GDM1 (cell line): ENCODE results near the gene SLC38A8.

Source experiments
- DNase-seq: peaks from one replicate; lab custom pipeline; 2025; lab: John Stamatoyannopoulos, UW

Gene SLC38A8

DNA sequence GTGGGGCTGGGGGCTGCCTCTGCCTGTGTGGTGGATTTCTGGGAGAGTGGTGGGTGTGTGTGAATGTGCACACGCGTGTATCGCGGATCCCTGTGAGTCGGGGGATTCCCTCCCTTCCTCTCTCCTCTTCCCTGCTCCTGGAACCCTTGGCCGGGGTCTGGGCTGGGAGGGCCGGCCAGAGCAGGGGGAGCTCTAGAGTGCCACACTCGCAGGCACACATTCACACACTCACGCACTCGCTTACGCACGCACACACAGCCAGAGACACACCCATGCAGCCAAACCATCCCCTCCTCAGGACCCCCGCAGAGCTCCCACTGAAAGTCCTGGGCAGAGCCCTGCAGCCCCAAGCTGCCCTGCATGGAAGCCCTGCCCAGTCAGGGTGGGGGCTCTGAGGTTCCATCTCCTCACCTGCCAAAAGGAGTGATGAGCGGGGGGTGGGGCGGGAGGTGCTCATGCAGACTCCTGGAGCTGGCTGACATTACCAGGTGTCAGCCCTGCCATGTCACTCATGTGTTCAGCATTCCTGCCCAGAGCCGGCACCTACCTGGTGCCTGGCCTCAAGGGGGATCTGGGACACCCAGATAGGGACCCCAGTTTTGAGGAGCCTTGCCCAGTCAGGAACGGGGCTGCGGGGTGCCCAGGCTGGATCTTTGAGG lies 72.7 kb downstream of the SLC38A8 start:
- no peak for DNase-seq

DNA sequence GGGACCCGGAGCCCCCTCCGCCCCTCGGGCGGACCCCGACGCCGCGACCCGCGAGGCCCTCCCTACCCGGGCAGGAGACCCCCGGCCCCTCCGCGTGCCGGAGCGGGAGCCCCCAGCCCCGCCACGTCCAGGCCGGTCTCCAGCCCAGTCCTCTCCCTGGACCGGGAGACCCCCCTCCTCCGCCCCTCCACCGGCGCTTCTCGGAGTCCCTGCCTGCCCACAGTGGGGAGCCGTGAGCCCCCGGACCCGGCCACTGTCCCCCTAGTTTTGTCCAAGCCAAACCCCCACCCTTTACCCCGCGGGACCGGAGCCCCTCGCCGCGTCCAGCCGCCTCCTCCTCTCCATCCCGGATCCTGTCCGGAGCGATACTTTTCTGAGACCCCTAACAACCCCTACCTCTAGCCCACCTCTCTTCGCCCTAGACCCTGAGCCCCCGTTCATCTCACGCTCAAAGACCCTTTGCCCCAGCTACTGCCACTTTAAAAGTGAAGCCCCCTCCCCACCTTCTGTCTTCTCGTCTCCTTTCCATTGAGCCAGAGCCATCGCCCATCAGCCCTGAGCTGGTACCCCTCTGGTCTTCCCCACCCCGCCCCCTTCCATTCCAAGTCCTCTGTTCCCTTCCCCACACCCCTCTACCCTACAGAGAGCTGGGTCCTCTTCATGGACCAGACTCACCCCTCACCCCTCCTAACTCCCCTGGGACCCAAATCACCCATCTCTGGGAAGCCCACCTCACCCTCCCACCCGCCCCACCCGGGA lies 73.5 kb downstream of the SLC38A8 start:
- DNase-seq, result no peak

DNA sequence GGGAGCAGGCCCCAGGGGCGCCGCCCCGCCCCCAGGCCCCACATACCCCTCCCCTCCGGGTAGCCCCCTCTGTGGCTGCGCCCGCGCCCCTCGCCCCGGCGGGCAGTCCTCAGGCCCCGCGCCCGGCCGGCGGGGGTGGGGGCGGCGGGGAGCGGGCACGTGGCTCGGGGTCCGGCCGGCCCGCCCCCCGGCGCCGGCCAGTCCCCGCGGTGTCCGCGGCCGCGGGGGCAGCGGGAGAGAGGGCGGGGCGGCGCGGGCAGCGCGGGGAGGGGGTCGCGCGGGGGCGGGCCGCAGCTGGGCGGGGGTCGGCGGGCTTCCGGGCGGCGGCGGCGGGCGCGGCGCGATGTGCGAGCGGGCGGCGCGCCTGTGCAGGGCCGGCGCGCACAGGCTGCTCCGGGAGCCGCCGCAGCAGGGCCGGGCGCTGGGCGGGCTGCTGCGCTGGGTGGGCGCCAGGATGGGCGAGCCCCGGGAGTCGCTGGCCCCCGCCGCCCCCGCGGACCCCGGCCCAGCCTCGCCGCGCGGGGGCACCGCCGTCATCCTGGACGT lies 74.2 kb downstream of the SLC38A8 start:
- no peak for DNase-seq

DNA sequence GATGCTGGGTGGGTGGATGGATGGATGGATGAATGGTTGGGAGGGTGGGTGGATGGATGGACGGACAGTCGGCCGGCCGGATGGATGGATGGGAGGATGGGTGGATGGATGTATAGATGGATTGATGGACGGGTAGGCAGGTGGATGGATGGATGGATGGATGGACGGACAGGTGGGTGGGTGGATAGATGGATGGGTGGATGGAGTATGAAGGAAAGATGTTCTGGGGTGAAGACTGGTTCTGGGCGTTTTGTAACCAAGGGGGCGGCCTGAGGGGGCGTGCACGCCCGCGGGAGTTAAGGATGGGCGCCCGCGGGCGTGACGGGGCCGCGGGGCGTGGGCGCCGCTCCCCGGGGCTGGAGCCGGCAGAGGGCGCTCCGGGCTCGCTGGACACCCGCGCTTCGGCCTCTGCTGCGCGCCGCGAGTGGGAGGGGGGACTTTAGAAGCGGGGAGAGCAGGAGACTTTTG lies 74.7 kb downstream of the SLC38A8 start, which contains the start of gene NECAB2:
Gene NECAB2, plus strand, starts transcription at position 407 of the 468 bp plus-strand sequence. CDS start 405 bp downstream, outside the sequence.
- no peak for DNase-seq

DNA sequence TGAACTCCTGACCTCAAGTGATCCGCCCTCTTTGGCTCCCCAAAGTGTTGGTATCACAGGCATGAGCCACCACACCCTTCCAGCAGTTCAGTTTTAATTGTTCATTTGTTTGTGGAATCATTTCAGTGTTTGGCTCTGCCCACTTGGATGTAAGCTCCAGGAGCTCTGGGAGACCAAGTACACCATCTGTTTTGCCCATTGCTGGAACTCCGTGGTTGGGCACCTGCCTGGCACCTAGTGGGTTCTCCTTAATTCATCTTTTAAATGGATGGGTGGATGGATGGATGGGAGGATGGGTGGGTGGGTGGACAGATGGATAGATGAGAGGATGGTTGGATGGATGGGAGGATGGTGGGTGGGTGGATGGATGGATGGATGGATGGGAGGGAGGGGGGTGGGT lies 75.5 kb downstream of the SLC38A8 start:
- no peak for DNase-seq

DNA sequence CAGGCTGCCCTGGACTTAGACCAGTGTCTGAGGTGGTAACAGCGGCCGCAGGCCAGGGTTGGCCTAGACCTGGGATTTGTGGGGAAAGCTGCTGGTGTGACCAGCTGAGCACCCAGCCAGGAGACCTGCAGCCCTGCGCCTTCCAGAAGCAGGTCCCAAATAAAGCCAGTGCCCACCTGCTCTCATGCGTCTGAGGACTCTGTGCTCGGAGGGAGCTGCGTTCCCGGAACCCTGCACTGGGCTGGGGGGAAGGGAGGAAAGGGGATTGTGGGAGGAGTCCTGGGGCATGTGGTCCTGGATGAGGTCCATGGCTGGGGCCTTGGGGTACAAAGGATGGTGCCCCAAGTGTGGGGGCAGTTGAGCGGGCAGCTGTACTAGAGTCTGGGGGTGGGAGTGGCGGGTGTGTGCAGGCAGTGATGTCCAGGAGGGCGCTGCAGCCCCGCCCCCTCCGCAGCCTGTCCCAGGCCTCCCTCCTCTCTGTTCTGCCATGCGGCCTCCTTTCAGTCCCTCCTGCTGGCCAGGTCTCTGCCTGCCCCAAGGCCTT lies 76.4 kb downstream of the SLC38A8 start:
- DNase-seq, result no peak

DNA sequence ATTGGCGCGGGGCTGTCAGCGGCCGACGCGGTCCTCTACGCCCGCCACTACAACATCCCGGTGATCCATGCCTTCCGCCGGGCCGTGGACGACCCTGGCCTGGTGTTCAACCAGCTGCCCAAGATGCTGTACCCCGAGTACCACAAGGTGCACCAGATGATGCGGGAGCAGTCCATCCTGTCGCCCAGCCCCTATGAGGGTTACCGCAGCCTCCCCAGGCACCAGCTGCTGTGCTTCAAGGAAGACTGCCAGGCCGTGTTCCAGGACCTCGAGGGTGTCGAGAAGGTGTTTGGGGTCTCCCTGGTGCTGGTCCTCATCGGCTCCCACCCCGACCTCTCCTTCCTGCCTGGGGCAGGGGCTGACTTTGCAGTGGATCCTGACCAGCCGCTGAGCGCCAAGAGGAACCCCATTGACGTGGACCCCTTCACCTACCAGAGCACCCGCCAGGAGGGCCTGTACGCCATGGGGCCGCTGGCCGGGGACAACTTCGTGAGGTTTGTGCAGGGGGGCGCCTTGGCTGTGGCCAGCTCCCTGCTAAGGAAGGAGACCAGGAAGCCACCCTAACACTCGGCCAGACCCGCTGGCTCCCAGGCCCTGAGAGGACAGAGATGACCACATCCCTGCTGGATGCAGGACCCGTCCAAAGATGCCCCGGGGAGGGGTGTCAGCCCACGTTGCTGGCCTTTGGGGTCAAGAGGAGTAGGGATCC lies 77.0 kb downstream of the SLC38A8 start:
- no peak for DNase-seq

DNA sequence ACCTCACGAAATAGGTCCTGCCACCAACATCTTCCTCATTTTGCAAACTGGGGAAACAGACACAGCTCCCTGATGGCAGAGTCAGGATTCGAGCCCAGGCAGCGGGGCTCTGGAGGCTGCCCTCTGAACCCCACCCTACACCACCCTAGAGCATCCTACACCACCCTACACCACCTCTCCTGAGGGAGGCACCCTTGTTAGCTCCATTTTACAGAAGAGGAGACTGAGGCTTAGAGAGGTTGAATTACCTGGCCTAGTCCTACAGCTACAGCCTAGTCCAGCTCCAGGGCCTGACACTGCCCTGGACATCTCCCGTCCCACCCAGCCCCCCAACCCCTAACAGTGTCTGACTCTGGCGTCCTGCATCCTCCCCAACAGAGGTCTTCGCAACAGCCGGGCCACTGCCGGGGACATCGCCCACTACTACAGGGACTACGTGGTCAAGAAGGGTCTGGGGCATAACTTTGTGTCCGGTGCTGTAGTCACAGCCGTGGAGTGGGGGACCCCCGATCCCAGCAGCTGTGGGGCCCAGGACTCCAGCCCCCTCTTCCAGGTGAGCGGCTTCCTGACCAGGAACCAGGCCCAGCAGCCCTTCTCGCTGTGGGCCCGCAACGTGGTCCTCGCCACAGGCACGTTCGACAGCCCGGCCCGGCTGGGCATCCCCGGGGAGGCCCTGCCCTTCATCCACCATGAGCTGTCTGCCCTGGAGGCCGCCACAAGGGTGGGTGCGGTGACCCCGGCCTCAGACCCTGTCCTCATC lies 77.7 kb downstream of the SLC38A8 start:
- no peak for DNase-seq

DNA sequence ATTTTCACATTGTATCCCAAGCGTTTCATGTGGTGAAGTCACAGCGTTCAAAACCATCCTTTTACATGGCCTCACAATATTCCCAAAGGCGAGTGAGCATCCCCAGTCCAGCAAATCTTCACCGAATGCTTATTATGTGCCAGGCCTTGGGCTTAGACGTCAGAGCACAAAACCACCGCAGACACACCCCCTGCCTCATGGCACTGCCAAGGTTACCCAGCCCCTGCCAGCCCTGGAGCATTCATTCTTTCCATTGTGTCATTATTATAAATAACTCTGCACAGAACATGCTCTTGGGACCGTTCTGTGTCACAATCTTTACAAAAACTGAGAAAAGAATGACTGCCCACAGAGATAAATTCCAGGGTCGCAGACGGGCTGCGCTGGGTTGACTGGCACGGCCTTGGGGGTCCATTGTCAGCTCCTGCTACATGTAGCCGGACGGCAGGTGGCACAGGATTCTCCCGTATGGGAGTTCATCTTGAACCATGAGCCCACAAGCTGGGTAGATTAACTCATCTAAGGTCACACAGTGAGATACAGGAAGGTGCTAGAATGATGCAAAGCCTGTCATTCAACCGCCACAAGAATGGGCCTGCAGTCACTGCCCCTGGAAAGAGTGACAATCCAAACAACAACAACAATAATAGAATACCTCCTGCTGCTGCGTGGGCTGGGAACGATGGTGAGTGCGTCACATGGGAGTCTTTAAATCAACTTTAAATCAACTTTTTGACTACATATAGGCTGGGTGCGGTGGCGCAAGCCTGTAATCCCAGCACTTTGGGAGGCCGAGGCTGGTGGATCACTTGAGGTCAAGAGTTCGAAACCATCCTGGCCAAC lies 79.1 kb downstream of the SLC38A8 start:
- no peak for DNase-seq

DNA sequence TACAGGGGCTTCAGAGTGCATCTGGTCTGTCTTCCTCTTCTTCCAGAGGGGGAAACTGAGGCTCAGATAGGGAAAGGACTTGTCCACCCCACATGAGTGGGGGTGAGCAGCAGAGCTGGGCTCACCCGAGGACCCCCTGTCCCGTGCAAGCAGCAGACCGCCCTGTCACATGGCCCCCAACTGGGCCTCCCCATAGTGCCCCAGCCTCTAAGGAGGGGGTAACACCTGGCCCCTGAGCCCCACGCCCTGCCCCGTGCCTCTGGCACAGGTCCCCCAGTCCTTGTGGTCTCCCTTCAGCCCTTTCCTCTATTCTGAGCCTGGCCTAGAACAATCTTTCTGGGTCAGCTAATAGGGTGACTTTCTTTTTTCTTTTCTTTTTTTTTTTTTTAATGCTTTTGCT lies 81.0 kb downstream of the SLC38A8 start:
- DNase-seq, result no peak

DNA sequence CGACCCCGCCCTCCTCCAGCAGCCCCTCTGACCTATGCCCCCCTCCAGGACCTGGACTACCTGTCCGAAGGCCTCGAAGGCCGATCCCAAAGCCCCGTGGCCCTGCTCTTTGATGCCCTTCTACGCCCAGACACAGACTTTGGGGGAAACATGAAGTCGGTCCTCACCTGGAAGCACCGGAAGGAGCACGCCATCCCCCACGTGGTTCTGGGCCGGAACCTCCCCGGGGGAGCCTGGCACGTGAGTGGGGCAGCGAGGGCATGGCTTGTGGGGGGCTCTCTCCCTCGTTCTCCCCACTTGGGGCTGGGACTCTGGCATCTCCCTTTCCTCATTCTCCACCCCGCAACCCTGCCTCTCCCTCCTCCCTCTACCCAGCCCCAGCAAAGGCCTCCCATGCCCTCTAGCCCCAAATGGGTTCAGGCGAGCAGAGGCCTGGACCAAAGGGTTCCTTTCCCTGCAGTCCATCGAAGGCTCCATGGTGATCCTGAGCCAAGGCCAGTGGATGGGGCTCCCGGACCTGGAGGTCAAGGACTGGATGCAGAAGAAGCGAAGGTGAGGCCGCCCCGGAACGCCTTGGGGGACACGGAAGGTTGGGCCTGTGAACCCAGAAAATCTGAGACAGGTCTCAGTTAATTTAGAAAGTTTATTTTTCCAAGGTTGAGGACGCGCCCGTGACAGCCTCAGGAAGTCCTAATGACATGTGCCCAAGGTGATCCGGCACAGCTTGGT lies 81.9 kb downstream of the SLC38A8 start:
- DNase-seq, result no peak
